ENCODE data around the gene SUSD2.
A peak's percentile ranks its signal among the peaks of the same experiment; 100 is the strongest.

SUSD2 gene

GRCh38 chr22:24153353-24153752 lies 27.9 kb upstream of the SUSD2 start:
- peak in 2 of 4 experiments; percentile 29 to 44 for DNase-seq

GRCh38 chr22:24153959-24154358 lies 27.3 kb upstream of the SUSD2 start:
- DNase-seq: no peak

DNA sequence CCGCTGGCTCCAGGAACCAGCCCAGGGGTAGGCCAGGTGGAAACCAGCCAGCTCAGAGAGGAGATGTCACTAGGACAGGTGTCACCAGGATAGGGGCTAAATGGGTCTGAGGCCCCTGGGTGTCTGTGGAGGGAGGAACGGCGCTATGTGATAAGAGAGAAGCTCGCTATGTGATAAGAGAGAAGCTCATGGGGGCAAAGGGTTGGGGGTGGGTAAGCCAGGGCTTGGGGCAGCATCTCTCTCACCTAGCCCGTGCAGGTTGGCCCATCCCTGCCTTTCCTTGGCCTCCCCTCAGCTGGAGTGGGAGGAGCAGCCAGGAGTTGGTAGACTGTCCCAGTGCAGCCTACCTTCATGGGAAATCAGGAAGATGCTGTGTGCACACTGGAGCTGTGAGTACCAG lies 26.5 kb upstream of the SUSD2 start:
- no peak for DNase-seq

DNA sequence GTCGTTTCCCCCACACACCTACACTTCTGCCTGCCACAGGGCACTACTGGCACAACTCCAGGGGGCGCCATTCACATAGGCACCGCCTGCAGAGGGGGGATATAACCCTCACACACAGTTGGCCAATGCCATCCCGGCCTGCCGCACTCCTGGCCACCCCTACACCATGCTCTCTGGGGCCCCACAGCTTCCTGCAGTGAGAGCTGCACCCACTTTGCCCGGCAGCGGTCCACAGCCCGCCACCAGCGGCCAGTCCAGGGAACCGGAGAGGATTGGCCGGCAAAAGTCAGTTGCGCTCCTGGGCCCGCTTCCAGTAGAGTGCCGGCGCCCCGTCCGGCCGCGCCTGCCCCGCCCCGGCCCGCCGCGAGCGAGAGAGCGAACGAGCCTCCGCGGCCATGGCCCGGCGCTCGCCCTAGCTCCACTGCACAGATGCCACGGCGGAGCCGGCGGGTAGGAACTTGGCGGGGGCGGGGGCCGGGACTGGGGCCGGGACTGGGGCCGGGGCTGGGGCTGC lies 25.6 kb upstream of the SUSD2 start:
- DNase-seq: peak in 3 of 4 experiments; percentile 20 to 41 (median 40)

DNA sequence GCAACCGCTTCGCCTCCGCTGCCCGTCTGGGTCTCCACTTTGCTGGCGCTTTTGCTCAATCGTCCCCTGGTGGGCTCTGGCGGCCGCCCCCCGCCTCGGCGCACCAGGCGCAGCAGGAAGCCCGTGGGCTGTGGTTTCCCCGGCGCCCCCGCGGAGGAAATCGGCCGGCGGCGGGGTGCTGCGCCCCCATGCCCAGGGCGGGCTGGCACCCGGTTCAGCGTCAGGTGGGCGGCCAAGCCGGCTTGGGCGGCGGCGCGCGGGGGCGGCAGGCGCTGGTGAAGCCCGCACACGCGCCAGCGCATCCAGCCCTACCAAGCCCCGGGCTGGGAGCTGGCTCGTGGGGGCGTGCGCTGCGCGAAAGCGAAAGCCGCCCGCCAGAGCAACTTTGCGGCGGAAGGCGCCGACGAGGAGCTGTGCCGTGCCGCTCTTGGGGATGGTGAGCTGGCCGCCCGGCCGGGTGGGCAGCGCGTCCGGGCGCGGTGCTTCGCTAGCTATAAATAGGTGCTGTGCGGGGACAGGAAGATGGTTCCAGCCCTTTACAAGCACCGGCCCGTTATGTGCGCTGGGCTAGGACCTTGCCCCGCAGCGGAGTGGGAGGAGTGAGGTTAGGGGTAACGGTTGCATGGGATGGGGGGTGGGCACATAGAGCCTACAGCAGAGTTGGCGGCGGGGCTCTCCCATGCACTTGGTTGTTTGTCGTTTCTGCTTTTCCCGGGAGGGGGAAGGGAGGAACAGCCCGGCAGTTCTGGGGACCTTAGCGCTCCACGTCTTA lies 25.0 kb upstream of the SUSD2 start:
- peak; percentile 27 to 41 (median 38) for DNase-seq

- DNase-seq: peak; percentile 49 to 82 (median 72)
Measured at GRCh38 chr22:24156913-24157821, 24.1 kb upstream of the SUSD2 start.

GRCh38 chr22:24157822-24158135 lies 23.5 kb upstream of the SUSD2 start:
- no peak for DNase-seq

- DNase-seq: no peak
Measured at GRCh38 chr22:24159650-24160049, 21.6 kb upstream of the SUSD2 start.

DNA sequence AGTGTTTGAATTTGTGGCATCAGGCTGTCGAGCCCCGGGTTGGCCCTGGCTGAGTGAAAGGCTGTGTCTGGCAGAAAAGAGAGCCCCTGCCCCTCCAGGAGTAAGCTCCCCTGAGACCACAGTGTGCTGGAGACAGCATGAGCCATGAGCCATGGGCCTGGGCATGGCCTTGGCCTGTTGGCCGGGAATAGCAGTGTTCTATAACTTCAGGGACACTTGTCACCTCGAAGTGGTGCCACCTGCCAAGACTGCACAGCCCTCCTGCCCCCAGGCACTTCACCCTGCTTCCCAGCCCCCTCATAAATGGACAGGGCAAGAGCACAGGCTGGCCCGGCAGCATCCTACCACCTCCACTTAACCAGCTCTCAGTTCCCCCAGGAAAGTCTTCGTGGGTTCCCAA lies 20.7 kb upstream of the SUSD2 start:
- DNase-seq: no peak

DNA sequence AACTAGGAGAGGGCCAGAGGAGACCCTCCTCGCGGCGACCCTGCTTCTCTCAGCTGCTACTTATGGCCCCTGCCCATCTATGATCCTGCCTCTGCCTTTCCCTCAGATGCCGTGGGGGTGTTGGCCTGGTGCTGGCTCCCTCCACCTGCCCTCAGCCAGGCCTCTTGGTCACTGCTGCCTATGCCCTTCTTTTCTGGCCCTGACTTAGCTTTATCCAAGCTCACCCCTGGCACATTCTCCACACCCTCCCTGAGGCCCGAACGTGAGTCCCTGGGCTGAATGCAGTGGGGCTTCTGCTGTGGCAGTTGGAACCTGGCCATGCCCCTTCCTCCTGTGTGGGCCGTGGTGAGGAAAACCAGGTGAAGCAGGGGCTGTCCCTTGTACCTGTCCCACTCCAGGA lies 19.8 kb upstream of the SUSD2 start:
- no peak for DNase-seq

- DNase-seq: no peak
Measured at GRCh38 chr22:24161909-24162308, 19.4 kb upstream of the SUSD2 start.

- no peak for DNase-seq
Measured at GRCh38 chr22:24162436-24162835, 18.9 kb upstream of the SUSD2 start.

GRCh38 chr22:24164243-24164642 lies 17.0 kb upstream of the SUSD2 start:
- DNase-seq: no peak

GRCh38 chr22:24164940-24165339 lies 16.3 kb upstream of the SUSD2 start:
- no peak for DNase-seq

- no peak for DNase-seq
Measured at GRCh38 chr22:24165673-24166072, 15.6 kb upstream of the SUSD2 start.

- DNase-seq: no peak
Measured at GRCh38 chr22:24166811-24167210, 14.5 kb upstream of the SUSD2 start.

- DNase-seq: no peak
Measured at GRCh38 chr22:24169439-24170058, 11.7 kb upstream of the SUSD2 start.

GRCh38 chr22:24170188-24170587 lies 11.1 kb upstream of the SUSD2 start:
- DNase-seq: no peak

DNA sequence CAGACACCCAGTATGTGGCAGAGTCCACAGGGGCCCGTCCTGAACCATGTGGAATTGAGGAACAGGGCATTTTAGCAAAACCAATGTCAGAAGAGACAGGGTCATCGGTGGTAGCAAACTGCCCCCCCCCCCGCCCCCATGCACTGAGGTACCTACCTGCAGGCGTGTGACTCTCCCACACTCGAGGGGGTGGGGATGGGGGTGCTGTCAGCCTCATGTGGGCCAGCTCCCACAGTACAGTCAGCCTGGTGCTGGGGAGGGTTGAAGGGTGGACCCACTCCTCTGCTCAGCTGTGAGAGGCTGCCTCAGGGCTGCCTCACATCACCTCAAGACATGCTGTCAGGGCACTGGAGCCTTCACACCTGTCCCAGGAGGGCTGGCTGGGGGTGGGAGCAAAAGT lies 10.7 kb upstream of the SUSD2 start:
- DNase-seq: no peak

DNA sequence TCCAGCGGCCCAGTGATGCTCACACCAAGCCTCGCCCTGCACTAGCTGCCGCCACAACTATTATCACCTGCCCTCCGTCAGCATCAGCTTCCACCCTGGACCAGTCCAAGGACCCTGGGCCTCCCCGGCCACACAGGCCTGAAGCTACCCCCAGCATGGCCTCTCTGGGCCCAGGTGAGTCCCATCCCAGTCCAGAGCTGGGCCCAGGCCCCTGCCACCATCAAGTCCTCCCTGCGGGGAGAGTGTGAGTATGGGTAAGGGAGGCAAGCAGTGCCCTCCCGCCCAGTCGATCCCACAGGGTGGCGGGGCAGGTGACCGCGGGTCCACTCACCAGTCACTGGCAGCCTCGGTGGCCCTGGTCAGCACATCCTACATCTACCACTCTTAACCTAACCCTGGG lies 9.5 kb upstream of the SUSD2 start:
- DNase-seq: no peak

- DNase-seq: peak; percentile 17 to 51 (median 30)
Measured at GRCh38 chr22:24175160-24175808, 6.0 kb upstream of the SUSD2 start.

DNA sequence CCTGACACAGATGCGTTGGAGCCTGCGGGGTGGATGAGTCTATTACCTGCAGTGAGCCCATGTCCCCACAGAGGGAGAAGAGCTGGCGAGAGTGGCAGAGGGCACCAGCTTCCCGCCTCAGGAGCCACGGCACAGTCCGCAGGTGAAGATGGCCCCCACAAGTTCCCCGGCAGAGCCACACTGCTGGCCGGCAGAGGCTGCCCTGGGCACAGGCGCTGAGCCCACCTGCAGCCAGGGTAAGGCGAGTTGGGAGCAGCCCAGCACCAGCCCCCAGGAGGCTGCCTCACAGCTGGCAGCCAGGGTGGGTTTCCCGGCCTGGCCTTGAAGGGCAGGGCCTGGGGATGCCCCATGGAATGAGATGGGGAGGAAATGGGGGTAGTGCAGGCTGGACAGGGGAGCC lies 5.2 kb upstream of the SUSD2 start:
- no peak for DNase-seq

GRCh38 chr22:24176630-24177029 lies 4.7 kb upstream of the SUSD2 start:
- DNase-seq: no peak

Data from activated CD4-positive, CD25-positive, alpha-beta regulatory T cell (primary cell).